GM23248 (cell line): ENCODE measurements around the gene AMBRA1.

Experiments
- EZH2 ChIP-seq: fragments of 200-600 bp; sonication (generic); IDR thresholded peaks from 2 replicates; pipeline ENCODE4 v1.6.1; 2018; ENCODE audit warnings: antibody characterized with exemption, mild to moderate bottlenecking; ENCODE audit not compliant: insufficient read depth, poor library complexity, severe bottlenecking
- EZH2phosphoT487 ChIP-seq: fragments of 200-600 bp; sonication (generic); IDR thresholded peaks from 2 replicates; pipeline ENCODE4 v1.6.1; 2018; ENCODE audit warnings: antibody characterized with exemption, moderate library complexity, mild to moderate bottlenecking, low read depth; ENCODE audit not compliant: insufficient read depth

GRCh38 chr11:46543564-46543963, 50.3 kb downstream of the AMBRA1 start:
- no peak for TF ChIP-seq EZH2phosphoT487
- no peak for TF ChIP-seq EZH2
